ENCODE measurements around the gene ZNF506.
"Not testable (repeated sequence)": the region's sequence is repeated elsewhere in the genome, so short reads cannot be mapped to it uniquely, and the experiment has no call there.

ZNF506 gene

DNA sequence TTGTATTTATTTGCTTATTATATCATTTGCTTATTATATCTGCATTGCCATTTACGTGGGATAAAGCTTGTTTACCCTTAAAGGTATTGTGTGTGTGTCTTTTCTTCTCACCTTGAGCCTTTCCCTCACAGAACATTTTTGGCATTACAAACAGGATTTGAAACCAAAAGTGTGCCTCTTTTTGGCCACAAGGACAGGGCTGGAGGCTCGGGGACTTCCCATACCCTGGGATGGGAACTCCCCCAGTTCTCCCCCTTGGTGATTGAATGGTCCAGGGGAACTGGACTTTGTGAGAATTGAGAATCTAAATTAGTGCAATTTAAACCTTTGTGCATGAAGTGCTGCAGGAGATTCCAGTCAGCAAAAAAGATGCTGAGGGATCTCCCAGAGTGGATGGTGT is 2.4 kb upstream of the ZNF506 start:
- no peak overlapping the region for H3K27ac ChIP-seq (ENCODE audit: low read length)
- peaks cover 0 to 2% of the 10 kb centered on the region in 2 donors for H3K36me3 ChIP-seq (ENCODE audit: control insufficient read depth in 1 of 2, insufficient read depth in 2 of 2, low read length in 2 of 2)
- peaks cover 0 to 9% of the 10 kb centered on the region in 2 donors for H3K4me1 ChIP-seq (ENCODE audit: control insufficient read depth in 1 of 2, insufficient read depth in 2 of 2, low read length in 2 of 2)
- no peak overlapping the region for H3K4me3 ChIP-seq (ENCODE audit: low read depth in 1 of 2, low read length in 2 of 2)
- peaks cover 0 to 4% of the 10 kb centered on the region in 2 donors for H3K9me3 ChIP-seq (ENCODE audit: control insufficient read depth in 1 of 2, low read length in 2 of 2)
- no peaks in the 10 kb centered on the region for H3K27me3 ChIP-seq (ENCODE audit: low read depth, low read length)

- H3K4me3 ChIP-seq (ENCODE audit: low read depth in 1 of 2, low read length in 2 of 2), result peak overlapping the region; percentile 60 to 86
- H3K27me3 ChIP-seq (ENCODE audit: low read depth, low read length); H3K36me3 ChIP-seq (ENCODE audit: control insufficient read depth in 1 of 2, insufficient read depth in 2 of 2, low read length in 2 of 2); H3K9me3 ChIP-seq (ENCODE audit: control insufficient read depth in 1 of 2, low read length in 2 of 2); H3K27ac ChIP-seq (ENCODE audit: low read length): not testable (repeated sequence)
- peaks cover 0 to 12% of the 10 kb centered on the region in 2 donors for H3K4me1 ChIP-seq (ENCODE audit: control insufficient read depth in 1 of 2, insufficient read depth in 2 of 2, low read length in 2 of 2)
Observed at GRCh38 chr19:19821976-19822375, 426 bp upstream of the ZNF506 start.

DNA sequence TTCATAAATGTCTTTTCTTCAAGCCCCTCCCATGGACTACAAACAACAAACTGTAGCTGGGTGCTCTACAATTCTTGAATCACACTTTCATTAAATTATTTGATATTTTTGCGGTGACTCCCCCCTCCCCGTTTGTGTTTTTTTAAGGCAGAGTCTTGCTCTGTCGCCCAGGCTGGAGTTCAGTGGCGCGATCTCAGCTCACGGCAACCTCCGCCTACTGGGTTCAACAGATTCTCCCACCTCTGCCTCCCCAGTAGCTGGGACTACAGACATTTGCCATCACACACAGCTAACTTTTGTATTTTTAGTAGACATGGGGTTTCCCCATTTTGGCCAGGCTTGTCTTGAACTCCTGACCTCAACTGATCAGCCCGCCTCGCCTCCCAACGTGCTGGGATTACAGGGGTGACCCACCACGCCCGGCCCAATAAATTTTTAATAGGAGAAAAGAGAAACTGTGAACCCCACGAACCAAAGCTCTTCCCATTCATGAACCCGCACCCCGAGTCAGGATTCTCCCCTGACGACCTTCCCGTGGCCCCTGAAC is 703 bp downstream of the ZNF506 start:
- no peaks in the 10 kb centered on the region for H3K9me3 ChIP-seq (ENCODE audit: control insufficient read depth in 1 of 2, low read length in 2 of 2)
- H3K27ac ChIP-seq (ENCODE audit: low read length), result peak overlapping the region; percentile 96
- no peaks in the 10 kb centered on the region for H3K27me3 ChIP-seq (ENCODE audit: low read depth, low read length)
- peak overlapping the region; percentile 86 to 89 for H3K4me3 ChIP-seq (ENCODE audit: low read depth in 1 of 2, low read length in 2 of 2)
- peaks cover 0 to 3% of the 10 kb centered on the region in 2 donors for H3K36me3 ChIP-seq (ENCODE audit: control insufficient read depth in 1 of 2, insufficient read depth in 2 of 2, low read length in 2 of 2)
- peaks cover 0 to 12% of the 10 kb centered on the region in 2 donors for H3K4me1 ChIP-seq (ENCODE audit: control insufficient read depth in 1 of 2, insufficient read depth in 2 of 2, low read length in 2 of 2)

- Histone ChIP-seq H3K4me3 (ENCODE audit: low read depth in 1 of 2, low read length in 2 of 2) (no peak overlapping the region), H3K27ac (ENCODE audit: low read length) (no peak overlapping the region), H3K27me3 (ENCODE audit: low read depth, low read length) (no peaks in the 10 kb centered on the region), H3K9me3 (ENCODE audit: control insufficient read depth in 1 of 2, low read length in 2 of 2) (no peaks in the 10 kb centered on the region), H3K36me3 (ENCODE audit: control insufficient read depth in 1 of 2, insufficient read depth in 2 of 2, low read length in 2 of 2) (peaks cover 3 to 6% of the 10 kb centered on the region in 2 donors), H3K4me1 (ENCODE audit: control insufficient read depth in 1 of 2, insufficient read depth in 2 of 2, low read length in 2 of 2) (peaks cover 0 to 15% of the 10 kb centered on the region in 2 donors)
Observed at GRCh38 chr19:19817357-19817756, 4.2 kb downstream of the ZNF506 start.

DNA sequence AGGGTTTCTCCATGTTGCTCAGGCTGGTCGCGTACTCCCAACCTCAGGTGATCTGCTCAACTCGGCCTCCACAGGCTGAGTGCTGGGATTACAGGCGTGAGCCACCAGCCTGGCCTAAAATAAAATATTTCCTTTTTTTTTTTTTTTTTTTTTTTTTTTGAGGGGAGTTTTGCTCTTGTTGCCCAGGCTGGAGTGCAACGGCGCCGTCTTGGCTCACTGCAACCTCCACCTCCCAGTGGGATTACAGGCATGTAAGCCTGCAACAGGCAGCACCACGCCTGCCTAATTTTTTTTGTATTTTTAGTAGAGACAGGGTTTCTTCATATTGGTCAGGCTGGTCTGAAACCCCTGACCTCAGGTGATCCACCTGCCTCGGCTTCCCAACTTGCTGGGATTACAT is 4.9 kb downstream of the ZNF506 start:
- Histone ChIP-seq H3K27ac (ENCODE audit: low read length) (no peak overlapping the region), H3K9me3 (ENCODE audit: control insufficient read depth in 1 of 2, low read length in 2 of 2) (no peaks in the 10 kb centered on the region), H3K27me3 (ENCODE audit: low read depth, low read length) (no peaks in the 10 kb centered on the region), H3K36me3 (ENCODE audit: control insufficient read depth in 1 of 2, insufficient read depth in 2 of 2, low read length in 2 of 2) (peaks cover 3 to 6% of the 10 kb centered on the region in 2 donors), H3K4me3 (ENCODE audit: low read depth in 1 of 2, low read length in 2 of 2) (no peak overlapping the region), H3K4me1 (ENCODE audit: control insufficient read depth in 1 of 2, insufficient read depth in 2 of 2, low read length in 2 of 2) (peaks cover 0 to 16% of the 10 kb centered on the region in 2 donors)

DNA sequence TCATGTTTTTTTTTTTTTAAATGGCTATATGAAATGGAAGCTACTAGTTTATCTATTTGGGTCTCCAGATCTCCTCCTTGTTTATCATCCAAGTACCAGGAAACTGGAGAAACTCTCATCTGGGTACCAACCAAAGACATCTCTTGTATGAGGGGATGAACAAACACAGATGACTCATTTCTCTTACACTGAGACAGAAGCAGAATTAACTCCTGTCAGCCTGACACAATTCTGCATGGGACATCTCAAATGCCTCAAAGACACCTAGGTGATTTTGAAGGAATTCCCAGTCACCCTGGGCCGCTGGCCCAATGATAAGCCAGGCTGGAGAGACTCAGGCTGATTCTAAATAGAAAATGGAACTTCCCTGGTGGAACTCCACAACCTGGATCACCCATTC is 9.6 kb downstream of the ZNF506 start:
- not testable (repeated sequence) for H3K4me1 ChIP-seq (ENCODE audit: control insufficient read depth in 1 of 2, insufficient read depth in 2 of 2, low read length in 2 of 2); H3K27me3 ChIP-seq (ENCODE audit: low read depth, low read length); H3K4me3 ChIP-seq (ENCODE audit: low read depth in 1 of 2, low read length in 2 of 2); H3K9me3 ChIP-seq (ENCODE audit: control insufficient read depth in 1 of 2, low read length in 2 of 2); H3K36me3 ChIP-seq (ENCODE audit: control insufficient read depth in 1 of 2, insufficient read depth in 2 of 2, low read length in 2 of 2); H3K27ac ChIP-seq (ENCODE audit: low read length)

DNA sequence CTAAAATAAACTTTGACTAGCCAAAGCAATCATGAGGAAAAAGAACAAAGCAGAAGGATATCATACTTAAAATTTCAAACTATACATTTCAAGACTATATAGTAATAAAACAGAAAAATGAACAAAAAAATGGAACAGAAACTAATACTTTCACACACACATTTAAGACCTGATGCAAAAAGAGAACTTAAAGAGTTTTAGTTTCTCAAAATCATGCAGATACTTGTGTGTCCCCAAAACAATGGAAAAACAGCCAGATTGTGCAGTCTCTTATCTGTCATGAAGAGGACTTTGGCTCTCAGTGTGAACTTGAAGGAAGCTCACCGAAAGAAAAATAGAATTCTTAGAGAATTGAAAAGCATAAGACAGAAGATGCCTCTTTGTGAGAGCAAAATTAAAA is 16.1 kb downstream of the ZNF506 start:
- H3K36me3 ChIP-seq (ENCODE audit: control insufficient read depth in 1 of 2, insufficient read depth in 2 of 2, low read length in 2 of 2), result peaks cover 0 to 31% of the 10 kb centered on the region in 2 donors

GRCh38 chr19:19788015-19788414 is 33.5 kb downstream of the ZNF506 start:
- Histone ChIP-seq H3K4me3 (ENCODE audit: low read depth in 1 of 2, low read length in 2 of 2) (no peak overlapping the region), H3K9me3 (ENCODE audit: control insufficient read depth in 1 of 2, low read length in 2 of 2) (no peaks in the 10 kb centered on the region), H3K36me3 (ENCODE audit: control insufficient read depth in 1 of 2, insufficient read depth in 2 of 2, low read length in 2 of 2) (peaks cover 17 to 44% of the 10 kb centered on the region in 2 donors), H3K27ac (ENCODE audit: low read length) (no peak overlapping the region), H3K4me1 (ENCODE audit: control insufficient read depth in 1 of 2, insufficient read depth in 2 of 2, low read length in 2 of 2) (no peaks in the 10 kb centered on the region), H3K27me3 (ENCODE audit: low read depth, low read length) (no peaks in the 10 kb centered on the region)

More for the DNA sequence above, 16.1 kb downstream of the ZNF506 start:
- Histone ChIP-seq H3K4me1 (ENCODE audit: control insufficient read depth in 1 of 2, insufficient read depth in 2 of 2, low read length in 2 of 2) (no peaks in the 10 kb centered on the region), H3K27ac (ENCODE audit: low read length) (no peak overlapping the region), H3K27me3 (ENCODE audit: low read depth, low read length) (no peaks in the 10 kb centered on the region), H3K9me3 (ENCODE audit: control insufficient read depth in 1 of 2, low read length in 2 of 2) (no peaks in the 10 kb centered on the region), H3K4me3 (ENCODE audit: low read depth in 1 of 2, low read length in 2 of 2) (no peak overlapping the region)

DNA sequence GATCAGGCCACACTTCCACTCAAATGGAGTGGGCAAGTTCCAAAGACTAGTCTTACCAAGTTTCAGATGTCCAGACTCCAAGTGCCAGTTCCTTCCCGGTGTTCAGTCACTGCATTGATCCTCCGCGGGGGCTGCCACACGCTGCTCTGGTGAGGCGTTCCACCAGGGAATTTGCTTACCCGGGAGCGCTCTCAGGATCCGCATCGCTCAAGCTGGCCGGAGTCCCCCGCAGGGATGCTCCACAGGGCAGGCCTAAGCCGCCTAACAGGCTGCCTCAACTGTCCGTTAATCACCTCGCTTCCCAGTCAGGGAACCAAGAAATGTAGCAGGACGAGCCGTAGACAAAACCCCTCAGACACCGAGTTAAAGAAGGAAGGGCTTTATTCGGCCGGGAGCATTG is 36.1 kb downstream of the ZNF506 start:
- not testable (repeated sequence) for H3K27ac ChIP-seq (ENCODE audit: low read length); H3K9me3 ChIP-seq (ENCODE audit: control insufficient read depth in 1 of 2, low read length in 2 of 2); H3K27me3 ChIP-seq (ENCODE audit: low read depth, low read length); H3K4me3 ChIP-seq (ENCODE audit: low read depth in 1 of 2, low read length in 2 of 2); H3K4me1 ChIP-seq (ENCODE audit: control insufficient read depth in 1 of 2, insufficient read depth in 2 of 2, low read length in 2 of 2)
- peaks cover 8 to 28% of the 10 kb centered on the region in 2 donors for H3K36me3 ChIP-seq (ENCODE audit: control insufficient read depth in 1 of 2, insufficient read depth in 2 of 2, low read length in 2 of 2)

GRCh38 chr19:19782783-19783182 is 38.8 kb downstream of the ZNF506 start:
- peaks cover 1 to 14% of the 10 kb centered on the region in 2 donors for H3K36me3 ChIP-seq (ENCODE audit: control insufficient read depth in 1 of 2, insufficient read depth in 2 of 2, low read length in 2 of 2)
- H3K27ac ChIP-seq (ENCODE audit: low read length), result no peak overlapping the region
- H3K9me3 ChIP-seq (ENCODE audit: control insufficient read depth in 1 of 2, low read length in 2 of 2), result no peaks in the 10 kb centered on the region
- H3K27me3 ChIP-seq (ENCODE audit: low read depth, low read length), result no peaks in the 10 kb centered on the region
- H3K4me1 ChIP-seq (ENCODE audit: control insufficient read depth in 1 of 2, insufficient read depth in 2 of 2, low read length in 2 of 2), result peaks cover under 1 to 6% of the 10 kb centered on the region in 2 donors
- no peak overlapping the region for H3K4me3 ChIP-seq (ENCODE audit: low read depth in 1 of 2, low read length in 2 of 2)

DNA sequence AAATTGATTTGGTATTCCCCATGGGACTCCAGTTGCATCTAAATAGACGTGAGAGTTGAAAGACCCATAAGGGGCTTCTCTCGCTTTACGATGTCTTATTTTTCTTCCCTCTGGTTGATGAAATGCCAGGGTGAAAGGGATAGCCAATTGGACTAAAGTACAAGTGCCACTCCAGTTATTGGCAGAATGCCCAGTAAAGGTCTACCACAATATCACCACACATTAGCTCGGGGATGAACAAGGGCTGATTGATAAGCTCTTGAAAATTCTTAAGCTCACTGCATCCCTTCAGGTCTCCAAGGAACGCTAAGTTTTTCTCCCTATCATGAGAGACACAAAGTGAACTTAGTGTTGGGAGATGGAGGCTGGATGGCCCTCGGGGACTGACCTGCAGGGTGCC is 39.8 kb downstream of the ZNF506 start:
- H3K36me3 ChIP-seq (ENCODE audit: control insufficient read depth in 1 of 2, insufficient read depth in 2 of 2, low read length in 2 of 2); H3K9me3 ChIP-seq (ENCODE audit: control insufficient read depth in 1 of 2, low read length in 2 of 2); H3K4me3 ChIP-seq (ENCODE audit: low read depth in 1 of 2, low read length in 2 of 2); H3K27ac ChIP-seq (ENCODE audit: low read length); H3K27me3 ChIP-seq (ENCODE audit: low read depth, low read length): not testable (repeated sequence)
- peaks cover 10 to 13% of the 10 kb centered on the region in 2 donors for H3K4me1 ChIP-seq (ENCODE audit: control insufficient read depth in 1 of 2, insufficient read depth in 2 of 2, low read length in 2 of 2)

- no peaks in the 10 kb centered on the region for H3K27me3 ChIP-seq (ENCODE audit: low read depth, low read length)
- H3K27ac ChIP-seq (ENCODE audit: low read length), result no peak overlapping the region
- H3K36me3 ChIP-seq (ENCODE audit: control insufficient read depth in 1 of 2, insufficient read depth in 2 of 2, low read length in 2 of 2), result peaks cover 0 to 7% of the 10 kb centered on the region in 2 donors
- no peaks in the 10 kb centered on the region for H3K9me3 ChIP-seq (ENCODE audit: control insufficient read depth in 1 of 2, low read length in 2 of 2)
- H3K4me1 ChIP-seq (ENCODE audit: control insufficient read depth in 1 of 2, insufficient read depth in 2 of 2, low read length in 2 of 2), result peaks cover 15 to 21% of the 10 kb centered on the region in 2 donors
- no peak overlapping the region for H3K4me3 ChIP-seq (ENCODE audit: low read depth in 1 of 2, low read length in 2 of 2)
Observed at GRCh38 chr19:19778666-19779065, 42.9 kb downstream of the ZNF506 start.
